Activated T-helper 2 cell treated with anti-CD3 and anti-CD28 coated beads, Interferon-gamma antibody, Interleukin-2, Interleukin-4, amounts not matched to agents 10 μg/mL and 5 μg/mL and 100 μg/mL, durations not matched to agents 14 hours and 24 hours and 36 hours (primary cell): ENCODE results near the gene COLEC12. TPM values are rescaled to one million over a fixed set of nuclear protein-coding genes. Genes with fewer than 3 reads are reported as not detected.

Source experiments
- DNase-seq: peaks from one replicate; pipeline ENCODE4 v3.0.0; 2021; ENCODE audit warnings: low spot score
- H3K27ac Mint-ChIP-seq: one replicate; pipeline ENCODE4 v1.8.0; 2021; ENCODE audit warnings: mixed read lengths
- H3K27me3 Mint-ChIP-seq: one replicate; pipeline ENCODE4 v1.8.0; 2021; ENCODE audit warnings: low read depth, mixed read lengths
- H3K36me3 Mint-ChIP-seq: one replicate; pipeline ENCODE4 v1.8.0; 2021; ENCODE audit warnings: low read depth, mixed read lengths
- H3K4me1 Mint-ChIP-seq: one replicate; pipeline ENCODE4 v1.8.0; 2021; ENCODE audit warnings: low read depth, mixed read lengths
- H3K4me3 Mint-ChIP-seq: one replicate; pipeline ENCODE4 v1.8.0; 2021; ENCODE audit warnings: low read depth, mild to moderate bottlenecking, moderate library complexity, mixed read lengths
- H3K9me3 Mint-ChIP-seq: one replicate; pipeline ENCODE4 v1.8.0; 2021; ENCODE audit warnings: mixed read lengths
- intact Hi-C: fragments of 100-400 bp; cut with micrococcal nuclease; formaldehyde crosslinking; loops from one replicate; pipeline ENCODE4 v1.15.1; 2023
- total RNA-seq: library from RNA; stranded (reverse); gene quantifications from 2 replicates; pipeline ENCODE4 v1.2.3, GENCODE V29; 2022

COLEC12 gene
- total RNA-seq, 1 donor from 2014 or later: not detected

GRCh38 chr18:435940-436339 is 64.6 kb downstream of the COLEC12 start:
- Mint-ChIP-seq H3K4me3 (no peak overlapping the region), H3K27ac (no peak overlapping the region), H3K4me1 (no peaks in the 10 kb centered on the region), H3K9me3 (no peaks in the 10 kb centered on the region), H3K36me3 (no peaks in the 10 kb centered on the region), H3K27me3 (no peaks in the 10 kb centered on the region)
- DNase-seq: no peak
- intact Hi-C loops: no loop called here

- no peak for DNase-seq
- H3K4me3 Mint-ChIP-seq: no peak overlapping the region
- intact Hi-C loops: no loop called here
- no peaks in the 10 kb centered on the region for H3K27me3 Mint-ChIP-seq
- H3K27ac Mint-ChIP-seq: no peak overlapping the region
- no peaks in the 10 kb centered on the region for H3K9me3 Mint-ChIP-seq
- no peaks in the 10 kb centered on the region for H3K36me3 Mint-ChIP-seq
- H3K4me1 Mint-ChIP-seq: no peaks in the 10 kb centered on the region
Observed at GRCh38 chr18:434410-434809, 66.1 kb downstream of the COLEC12 start.

- no peak overlapping the region for H3K4me3 Mint-ChIP-seq
- no peaks in the 10 kb centered on the region for H3K36me3 Mint-ChIP-seq
- no peaks in the 10 kb centered on the region for H3K27me3 Mint-ChIP-seq
- H3K27ac Mint-ChIP-seq: no peak overlapping the region
- DNase-seq: no peak
- intact Hi-C loops: no loop called here
- no peaks in the 10 kb centered on the region for H3K9me3 Mint-ChIP-seq
- no peaks in the 10 kb centered on the region for H3K4me1 Mint-ChIP-seq
Observed at GRCh38 chr18:433960-434359, 66.5 kb downstream of the COLEC12 start.

- H3K27ac Mint-ChIP-seq: no peak overlapping the region
- no peaks in the 10 kb centered on the region for H3K9me3 Mint-ChIP-seq
- no peak overlapping the region for H3K4me3 Mint-ChIP-seq
Observed at GRCh38 chr18:433298-433697, 67.2 kb downstream of the COLEC12 start.

GRCh38 chr18:432791-433190 is 67.7 kb downstream of the COLEC12 start:
- H3K4me3 Mint-ChIP-seq: no peak overlapping the region
- no peak for DNase-seq
- H3K4me1 Mint-ChIP-seq: no peaks in the 10 kb centered on the region
- H3K27me3 Mint-ChIP-seq: no peaks in the 10 kb centered on the region
- no peaks in the 10 kb centered on the region for H3K9me3 Mint-ChIP-seq
- no peak overlapping the region for H3K27ac Mint-ChIP-seq
- intact Hi-C loops: no loop called here
- H3K36me3 Mint-ChIP-seq: no peaks in the 10 kb centered on the region

More at GRCh38 chr18:433298-433697, 67.2 kb downstream of the COLEC12 start:
- Mint-ChIP-seq H3K4me1 (no peaks in the 10 kb centered on the region), H3K36me3 (no peaks in the 10 kb centered on the region), H3K27me3 (no peaks in the 10 kb centered on the region)
- DNase-seq: no peak
- intact Hi-C loops: no loop called here

GRCh38 chr18:429030-429429 is 71.5 kb downstream of the COLEC12 start:
- Mint-ChIP-seq H3K27ac (no peak overlapping the region), H3K36me3 (no peaks in the 10 kb centered on the region), H3K27me3 (no peaks in the 10 kb centered on the region), H3K9me3 (no peaks in the 10 kb centered on the region), H3K4me3 (no peak overlapping the region), H3K4me1 (no peaks in the 10 kb centered on the region)
- intact Hi-C loops: no loop called here
- no peak for DNase-seq

GRCh38 chr18:427005-427404 is 73.5 kb downstream of the COLEC12 start:
- no peak for DNase-seq
- Mint-ChIP-seq H3K4me1 (no peaks in the 10 kb centered on the region), H3K27me3 (peaks cover 3% of the 10 kb centered on the region), H3K4me3 (no peak overlapping the region), H3K27ac (no peak overlapping the region), H3K36me3 (no peaks in the 10 kb centered on the region), H3K9me3 (no peaks in the 10 kb centered on the region)
- intact Hi-C loops: no loop called here

- no peak for DNase-seq
- Mint-ChIP-seq H3K36me3 (no peaks in the 10 kb centered on the region), H3K27me3 (peaks cover 3% of the 10 kb centered on the region), H3K27ac (no peak overlapping the region), H3K9me3 (no peaks in the 10 kb centered on the region), H3K4me3 (no peak overlapping the region), H3K4me1 (no peaks in the 10 kb centered on the region)
- intact Hi-C loops: no loop called here
Observed at GRCh38 chr18:425106-425745, 75.3 kb downstream of the COLEC12 start.

GRCh38 chr18:424668-425067 is 75.8 kb downstream of the COLEC12 start:
- Mint-ChIP-seq H3K36me3 (no peaks in the 10 kb centered on the region), H3K27me3 (peaks cover 4% of the 10 kb centered on the region), H3K4me1 (no peaks in the 10 kb centered on the region), H3K9me3 (no peaks in the 10 kb centered on the region), H3K4me3 (no peak overlapping the region), H3K27ac (no peak overlapping the region)
- intact Hi-C loops: no loop called here
- no peak for DNase-seq

GRCh38 chr18:424071-424661 is 76.3 kb downstream of the COLEC12 start:
- H3K4me1 Mint-ChIP-seq: no peaks in the 10 kb centered on the region
- DNase-seq: no peak
- H3K4me3 Mint-ChIP-seq: no peak overlapping the region
- H3K27me3 Mint-ChIP-seq: peaks cover 4% of the 10 kb centered on the region
- intact Hi-C loops: no loop called here
- H3K27ac Mint-ChIP-seq: no peak overlapping the region
- no peaks in the 10 kb centered on the region for H3K9me3 Mint-ChIP-seq
- no peaks in the 10 kb centered on the region for H3K36me3 Mint-ChIP-seq

- Mint-ChIP-seq H3K36me3 (no peaks in the 10 kb centered on the region), H3K4me3 (no peak overlapping the region), H3K9me3 (no peaks in the 10 kb centered on the region), H3K27ac (no peak overlapping the region), H3K4me1 (no peaks in the 10 kb centered on the region), H3K27me3 (peaks cover 6% of the 10 kb centered on the region)
- no peak for DNase-seq
- intact Hi-C loops: no loop called here
Observed at GRCh38 chr18:422966-423365, 77.5 kb downstream of the COLEC12 start.

GRCh38 chr18:421247-422155 is 79.0 kb downstream of the COLEC12 start:
- H3K27ac Mint-ChIP-seq: no peak overlapping the region
- no peak overlapping the region for H3K4me3 Mint-ChIP-seq
- H3K27me3 Mint-ChIP-seq: peaks cover 6% of the 10 kb centered on the region
- H3K36me3 Mint-ChIP-seq: no peaks in the 10 kb centered on the region
- H3K9me3 Mint-ChIP-seq: no peaks in the 10 kb centered on the region
- no peak for DNase-seq
- H3K4me1 Mint-ChIP-seq: peaks cover under 1% of the 10 kb centered on the region
- intact Hi-C loops: no loop called here

- intact Hi-C loops: no loop called here
Observed at GRCh38 chr18:420661-421246, 79.7 kb downstream of the COLEC12 start.

More at GRCh38 chr18:420661-421246, 79.7 kb downstream of the COLEC12 start:
- no peak overlapping the region for H3K27ac Mint-ChIP-seq
- peaks cover 7% of the 10 kb centered on the region for H3K4me1 Mint-ChIP-seq
- no peak for DNase-seq
- H3K9me3 Mint-ChIP-seq: no peaks in the 10 kb centered on the region
- H3K36me3 Mint-ChIP-seq: no peaks in the 10 kb centered on the region
- peaks cover 6% of the 10 kb centered on the region for H3K27me3 Mint-ChIP-seq
- no peak overlapping the region for H3K4me3 Mint-ChIP-seq
